Transverse colon (tissue), 4 donors: ENCODE data around the gene SEC24C. TPM values are rescaled to one million over a fixed set of nuclear protein-coding genes. Genes with fewer than 3 reads are reported as not detected.

Experiments used
- DNase-seq: peaks from one replicate; pipeline ENCODE4 v3.0.0-alpha.2; 2019
- H3K27ac ChIP-seq, 4 donors: fragments of 200-600 bp; sonication (generic); 2 replicates each; pipeline ENCODE4 v1.5.1; 2016 to 2018; ENCODE audit warnings: inconsistent platforms in 4 of 4
- H3K27me3 ChIP-seq: fragments of 200-600 bp; sonication (generic); 2 replicates; pipeline ENCODE4 v1.5.1; 2017; ENCODE audit warnings: inconsistent platforms
- H3K36me3 ChIP-seq, 4 donors: fragments of 200-600 bp; sonication (generic); 2 replicates each; pipeline ENCODE4 v1.5.1; 2017 to 2019; ENCODE audit warnings: inconsistent platforms in 4 of 4
- H3K4me1 ChIP-seq, 4 donors: fragments of 200-600 bp; sonication (generic); 2 replicates each; pipeline ENCODE4 v1.5.1; 2017 to 2020; ENCODE audit warnings: inconsistent platforms in 4 of 4
- H3K4me3 ChIP-seq, 4 donors: fragments of 200-600 bp; sonication (generic); 1 replicate in 1 of 4; 2 replicates in 3 of 4; pipeline versions ENCODE4 v1.5.1 to v1.6.1; 2017 to 2019; ENCODE audit warnings: inconsistent platforms in 4 of 4
- H3K9me3 ChIP-seq, 2 donors: fragments of 200-600 bp; sonication (generic); 2 replicates each; pipeline ENCODE4 v1.5.1; 2017 to 2019; ENCODE audit warnings: inconsistent platforms in 2 of 2
- EP300 ChIP-seq: sonication (generic); formaldehyde crosslinking; IDR thresholded peaks from one replicate; pipeline ENCODE4 v1.6.1; 2017; ENCODE audit warnings: antibody characterized with exemption, low read depth
- POLR2A ChIP-seq: fragments of 450-650 bp; IDR thresholded peaks from one replicate; pipeline ENCODE4 v1.6.1; 2016; ENCODE audit warnings: antibody characterized with exemption, mild to moderate bottlenecking, moderate library complexity
- POLR2AphosphoS5 ChIP-seq, 3 donors: sonication (generic); formaldehyde crosslinking; IDR thresholded peaks; one replicate each; pipeline ENCODE4 v1.6.1; 2016; ENCODE audit warnings: antibody characterized with exemption in 3 of 3
- WGBS, 2 donors: methylation state at CpG; one replicate each; pipeline ENCODE4 v1.1.5; 2018; ENCODE audit warnings: low coverage in 1 of 2; 5-methylcytosine and 5-hydroxymethylcytosine counted together
- in situ Hi-C, 4 donors: fragments of 200-750 bp; cut with MboI; loops; one replicate each; pipeline versions ENCODE4 v1.15.0 to v1.15.1; 2017; ENCODE audit warnings: low sequenced_read_pairs in 3 of 4, low pct_ligation_motif_present in 1 of 4, low pct_unique_long_range_greater_than_20kb in 1 of 4
- intact Hi-C: fragments of 100-400 bp; cut with DNase I; formaldehyde crosslinking; loops from one replicate; pipeline ENCODE4 v1.15.1; 2023; ENCODE audit warnings: low total_unique reads
- small RNA-seq, 4 donors: library from RNA; depleted of rRNA; stranded (forward); fragments of <200 nt; gene quantifications; one replicate each; pipeline ENCODE3, GENCODE V24; 2016
- total RNA-seq, 4 donors: library from RNA; depleted of rRNA; stranded (reverse); fragments of >200 nt; gene quantifications; one replicate each; pipeline ENCODE4 v1.1.0, GENCODE V29; 2016
- TF ChIP-seq, protein P1 (sequence below), 5 experiments: fragments of 200-600 bp in 3 of 5; fragments of 450-650 bp in 2 of 5; sonication (generic) in 3 of 5; IDR thresholded peaks; 1 replicate in 2 of 5; 2 replicates in 3 of 5; pipeline ENCODE4 v1.5.1; 2016 to 2017; ENCODE audit warnings: antibody characterized with exemption in 5 of 5, inconsistent platforms in 3 of 5, mild to moderate bottlenecking in 2 of 5, moderate library complexity in 1 of 5

Gene SEC24C
- total RNA-seq, 4 donors from 2014 or later: 46.7 to 104 (median 80.2) TPM

DNA sequence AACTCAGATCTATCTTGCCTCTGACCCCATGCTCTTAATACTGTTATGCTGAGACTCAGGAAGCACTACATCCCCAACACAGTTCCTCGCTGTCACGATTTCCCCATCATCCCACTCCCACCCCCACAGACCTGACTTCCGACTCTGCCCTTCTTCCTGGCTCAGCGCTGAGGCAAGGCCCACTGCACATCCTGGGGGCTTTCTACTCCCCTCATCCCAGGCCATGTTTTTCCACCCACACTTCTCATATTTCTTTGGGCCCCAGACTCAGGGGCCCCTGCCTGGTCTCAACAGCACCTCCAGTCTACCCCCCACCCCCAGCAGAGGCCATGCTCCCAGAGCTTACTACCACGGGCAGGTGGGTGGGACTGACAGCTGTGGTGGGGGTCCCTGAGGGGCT lies 74.9 kb downstream of the SEC24C start:
- Histone ChIP-seq H3K4me1 (peaks cover 6 to 16% (median 13%) of the 10 kb centered on the region in 4 donors), H3K27ac (peak overlapping the region in 3 of 4 donors; percentile 37 to 66 (median 56)), H3K27me3 (no peaks in the 10 kb centered on the region), H3K36me3 (peaks cover 0 to 21% (median 8%) of the 10 kb centered on the region in 4 donors), H3K9me3 (no peaks in the 10 kb centered on the region), H3K4me3 (no peak overlapping the region)
- intact Hi-C loops (no loop called here), in situ Hi-C loops (no loop called here)
- TF ChIP-seq, protein P1, sequence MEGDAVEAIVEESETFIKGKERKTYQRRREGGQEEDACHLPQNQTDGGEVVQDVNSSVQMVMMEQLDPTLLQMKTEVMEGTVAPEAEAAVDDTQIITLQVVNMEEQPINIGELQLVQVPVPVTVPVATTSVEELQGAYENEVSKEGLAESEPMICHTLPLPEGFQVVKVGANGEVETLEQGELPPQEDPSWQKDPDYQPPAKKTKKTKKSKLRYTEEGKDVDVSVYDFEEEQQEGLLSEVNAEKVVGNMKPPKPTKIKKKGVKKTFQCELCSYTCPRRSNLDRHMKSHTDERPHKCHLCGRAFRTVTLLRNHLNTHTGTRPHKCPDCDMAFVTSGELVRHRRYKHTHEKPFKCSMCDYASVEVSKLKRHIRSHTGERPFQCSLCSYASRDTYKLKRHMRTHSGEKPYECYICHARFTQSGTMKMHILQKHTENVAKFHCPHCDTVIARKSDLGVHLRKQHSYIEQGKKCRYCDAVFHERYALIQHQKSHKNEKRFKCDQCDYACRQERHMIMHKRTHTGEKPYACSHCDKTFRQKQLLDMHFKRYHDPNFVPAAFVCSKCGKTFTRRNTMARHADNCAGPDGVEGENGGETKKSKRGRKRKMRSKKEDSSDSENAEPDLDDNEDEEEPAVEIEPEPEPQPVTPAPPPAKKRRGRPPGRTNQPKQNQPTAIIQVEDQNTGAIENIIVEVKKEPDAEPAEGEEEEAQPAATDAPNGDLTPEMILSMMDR (IDR thresholded peaks at IDR 0.05): no peak
- TF ChIP-seq EP300: no peak
- TF ChIP-seq POLR2AphosphoS5 (IDR thresholded peaks at IDR 0.05): no peak
- no peak for TF ChIP-seq POLR2A
- DNase-seq: no peak
- 69% methylated on average over 5 of the region's 5 CpGs; no CpG with 5 or more reads in 1 of the 2 donors for WGBS, 2 donors

DNA sequence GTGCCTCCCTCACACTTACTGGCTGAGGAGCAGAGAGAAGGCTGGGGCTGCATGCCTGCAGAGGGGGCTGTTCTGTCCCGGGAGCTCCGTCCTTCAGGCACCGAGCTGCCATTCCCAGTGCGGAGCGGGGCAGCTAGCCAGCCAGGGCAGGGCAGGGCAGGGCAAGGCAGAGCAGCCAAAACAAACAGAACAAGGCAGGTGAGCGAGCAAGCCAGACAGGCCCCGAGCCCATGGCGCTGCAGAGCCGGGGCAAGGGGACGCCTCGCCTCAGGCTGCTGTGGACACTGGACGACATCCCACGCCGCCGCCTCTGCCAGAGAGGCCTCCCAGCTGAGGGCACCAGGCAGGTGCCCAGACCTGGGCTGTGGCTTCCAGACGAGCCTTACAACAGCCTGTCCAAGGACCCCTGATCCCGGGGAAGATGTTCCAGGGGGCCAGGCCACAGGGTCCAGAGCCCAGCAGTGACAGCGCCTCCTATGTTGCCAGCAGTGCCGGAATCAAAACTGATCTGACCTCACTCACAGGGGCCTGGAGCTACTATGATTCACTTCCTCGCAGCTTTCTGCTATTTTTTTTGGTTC lies 75.4 kb downstream of the SEC24C start:
- Histone ChIP-seq H3K4me3 (peak overlapping the region in 1 of 4 donors; percentile 10), H3K9me3 (no peaks in the 10 kb centered on the region), H3K36me3 (peaks cover 0 to 26% (median 10%) of the 10 kb centered on the region in 4 donors), H3K4me1 (peaks cover 6 to 16% (median 13%) of the 10 kb centered on the region in 4 donors), H3K27ac (peak overlapping the region; percentile 27 to 66 (median 46)), H3K27me3 (no peaks in the 10 kb centered on the region)
- 62 to 69% methylated on average over 3 to 15 of the region's 20 CpGs for WGBS, 2 donors
- in situ Hi-C loops: no loop called here
- DNase-seq: peak; percentile 84
- intact Hi-C loops: no loop called here
- peak in 2 of 3 donors; percentile 6 to 40 for TF ChIP-seq POLR2AphosphoS5 (IDR thresholded peaks at IDR 0.05)
- no peak for TF ChIP-seq EP300
- TF ChIP-seq, protein P1 (IDR thresholded peaks at IDR 0.05): peak in 1 of 5 experiments; percentile 23
- TF ChIP-seq POLR2A: no peak

Small RNA genes lying within 50 kb of the gene (small RNA-seq; reads per million reads assigned to genes)
- gene AC022400.4 (0 reads per million in 4 donors), gene AC022400.9 (0 reads per million in 4 donors), gene RNA5SP320 (0 reads per million in 4 donors), gene ZSWIM8-AS1 (0 reads per million in 4 donors)

Other genes starting within 250 kb of the SEC24C start
- 10 to 100 TPM; 20.5 to 54.5 (median 35.9) TPM for gene PPP3CB, start 248.3 kb upstream of the SEC24C start, total RNA-seq
- gene USP54, start 153.0 kb upstream of the SEC24C start, total RNA-seq: 100 to 1,000 TPM; 109 to 168 (median 114) TPM
- 1 to 10 TPM in 1 of 4 donors, not detected in 3; 1.1 TPM for gene MYOZ1, start 102.9 kb upstream of the SEC24C start, total RNA-seq
- 1 to 10 TPM in 1 of 4 donors, under 1 TPM in 1, not detected in 2; 0.14 to 4.5 TPM for gene SYNPO2L, start 88.3 kb upstream of the SEC24C start, total RNA-seq
- 10 to 100 TPM in 1 of 4 donors, 1 to 10 TPM in 2, not detected in 1; 8.0 to 12.7 (median 8.6) TPM for gene AGAP5, start 46.3 kb upstream of the SEC24C start, total RNA-seq
- gene CHCHD1, start 37.7 kb downstream of the SEC24C start, total RNA-seq: 10 to 100 TPM in 3 of 4 donors, 1 to 10 TPM in 1; 2.6 to 37.4 (median 17.0) TPM
- gene ZSWIM8, start 41.2 kb downstream of the SEC24C start, total RNA-seq: 100 to 1,000 TPM in 3 of 4 donors, 10 to 100 TPM in 1; 94.5 to 530 (median 188) TPM
- 10 to 100 TPM; 14.3 to 34.5 (median 22.1) TPM for gene NDST2, start 67.2 kb downstream of the SEC24C start, total RNA-seq
- gene CAMK2G, start 130.2 kb downstream of the SEC24C start, total RNA-seq: 100 to 1,000 TPM in 1 of 4 donors, 10 to 100 TPM in 3; 72.0 to 131 (median 83.0) TPM
- gene PLAU, start 166.8 kb downstream of the SEC24C start, total RNA-seq: 1 to 10 TPM in 3 of 4 donors, under 1 TPM in 1; 0.75 to 8.0 (median 2.3) TPM